GM20000 (cell line): ENCODE results near the gene BTBD9.

Source experiments
- DNase-seq: peaks from one replicate; pipeline ENCODE4 v3.0.0; 2012; ENCODE audit warnings: low spot score
- CTCF ChIP-seq: IDR thresholded peaks from 2 replicates; pipeline ENCODE4 v1.5.1; 2012; ENCODE audit warnings: mild to moderate bottlenecking, control low read depth; ENCODE audit errors: extremely low read depth, missing control alignments

The BTBD9 gene

GRCh38 chr6:38173909-38174308 is 465.8 kb downstream of the BTBD9 start:
- no peak for TF ChIP-seq CTCF
- no peak for DNase-seq

DNA sequence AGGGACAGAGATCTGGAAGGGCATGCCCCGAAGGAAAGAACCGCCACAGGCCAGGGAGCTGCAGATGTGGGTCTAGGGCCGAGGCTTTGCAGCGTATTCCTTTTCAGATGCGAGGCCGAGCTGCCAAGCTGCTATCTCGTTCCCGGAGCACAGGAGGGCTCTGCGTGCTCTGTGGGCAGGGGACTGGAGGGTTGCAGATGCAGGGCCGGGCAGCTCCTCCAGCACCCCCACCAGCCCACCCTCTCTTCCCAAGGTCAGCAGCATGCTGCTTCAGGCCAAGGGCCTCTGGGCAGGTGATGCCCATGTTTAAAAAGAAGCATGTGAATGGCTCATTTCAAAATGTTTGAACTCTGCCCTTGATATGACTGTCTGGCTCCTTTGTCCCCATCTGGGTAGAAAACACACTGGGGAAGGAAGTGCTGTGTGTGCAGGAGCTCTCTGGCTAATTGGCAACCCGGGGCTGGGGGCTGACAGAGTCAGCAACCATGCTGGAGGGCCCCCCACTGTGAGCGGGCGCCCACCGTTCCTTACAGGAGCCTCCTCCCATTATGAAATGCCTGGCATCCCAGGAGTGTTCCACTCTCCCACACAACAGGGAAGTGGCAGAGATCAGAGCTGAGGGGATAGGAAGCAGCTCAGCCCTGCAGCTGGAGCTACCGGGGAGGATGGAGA is 466.9 kb downstream of the BTBD9 start:
- TF ChIP-seq CTCF: no peak
- DNase-seq: no peak

DNA sequence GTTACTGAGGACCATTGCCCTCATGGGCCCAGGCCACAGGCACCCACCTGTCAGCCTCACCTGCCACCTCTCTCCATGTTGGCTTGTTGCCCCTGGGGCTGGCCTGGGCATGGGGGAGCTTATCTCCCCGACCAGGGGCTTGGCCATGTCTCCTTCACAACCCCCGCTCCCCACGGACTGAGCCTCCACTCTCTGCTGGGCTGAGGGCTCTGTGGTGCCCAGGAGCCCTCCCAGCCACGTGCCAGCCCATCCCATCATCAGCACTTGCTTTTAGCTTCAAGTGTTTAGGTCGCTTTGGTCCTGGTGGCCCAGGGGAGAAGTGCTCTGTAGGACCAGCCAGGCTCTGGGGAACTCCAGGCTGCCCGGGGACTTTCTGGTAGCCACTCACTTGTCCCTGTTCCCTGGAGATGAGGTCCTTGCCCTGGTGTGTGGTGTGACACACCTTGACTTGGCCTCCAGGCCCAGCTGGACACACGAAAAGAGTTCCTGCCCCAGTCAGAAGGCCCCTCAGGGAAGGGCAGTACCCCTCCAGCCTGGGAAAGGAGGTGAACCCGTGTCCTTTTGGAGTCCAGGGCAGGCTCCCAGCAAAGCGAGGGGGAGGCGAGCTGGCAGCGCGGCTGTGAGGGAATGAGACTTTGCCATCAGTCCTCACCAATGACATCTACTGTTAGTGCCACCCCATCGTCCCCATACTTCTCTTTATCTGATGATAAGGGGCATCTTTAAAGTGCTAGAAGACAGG is 467.6 kb downstream of the BTBD9 start:
- no peak for TF ChIP-seq CTCF
- DNase-seq: no peak

- TF ChIP-seq CTCF: no peak
- DNase-seq: no peak
Measured at GRCh38 chr6:38170666-38171355, 468.9 kb downstream of the BTBD9 start.

DNA sequence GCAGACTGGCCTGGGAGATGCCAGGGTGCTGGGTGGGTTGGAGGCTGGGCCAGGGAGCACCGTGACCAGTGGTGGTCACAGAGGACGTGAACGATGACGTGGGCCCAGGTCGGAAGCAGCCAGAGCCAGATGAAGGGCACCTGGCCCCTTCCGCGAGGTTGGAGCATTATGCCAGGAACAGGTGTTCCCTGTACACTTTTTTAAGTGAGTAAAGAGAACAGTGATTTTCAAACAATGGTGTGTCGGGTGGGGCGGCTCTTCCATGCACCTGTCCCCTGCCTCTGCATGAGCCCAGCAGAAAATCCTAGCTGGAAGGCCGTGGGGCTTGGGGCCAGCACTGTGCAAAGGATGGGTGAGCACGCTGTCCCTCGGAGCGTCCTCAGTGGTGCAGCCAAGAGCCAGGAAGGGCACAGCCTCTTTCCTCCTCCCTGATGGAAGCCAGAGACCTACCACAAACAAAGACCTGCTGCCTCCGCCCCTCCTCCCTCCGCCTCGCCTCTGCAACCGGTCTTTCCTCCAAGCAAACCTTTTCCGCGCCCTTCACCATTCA is 469.7 kb downstream of the BTBD9 start:
- no peak for TF ChIP-seq CTCF
- DNase-seq: no peak

GRCh38 chr6:38169221-38169976 is 470.3 kb downstream of the BTBD9 start:
- TF ChIP-seq CTCF: no peak
- no peak for DNase-seq
